Measurements from ENCODE around the gene ADAMTS20.
"Not testable (repeated sequence)": the region's sequence is repeated elsewhere in the genome, so short reads cannot be mapped to it uniquely, and the experiment has no call there.

Gene ADAMTS20

DNA sequence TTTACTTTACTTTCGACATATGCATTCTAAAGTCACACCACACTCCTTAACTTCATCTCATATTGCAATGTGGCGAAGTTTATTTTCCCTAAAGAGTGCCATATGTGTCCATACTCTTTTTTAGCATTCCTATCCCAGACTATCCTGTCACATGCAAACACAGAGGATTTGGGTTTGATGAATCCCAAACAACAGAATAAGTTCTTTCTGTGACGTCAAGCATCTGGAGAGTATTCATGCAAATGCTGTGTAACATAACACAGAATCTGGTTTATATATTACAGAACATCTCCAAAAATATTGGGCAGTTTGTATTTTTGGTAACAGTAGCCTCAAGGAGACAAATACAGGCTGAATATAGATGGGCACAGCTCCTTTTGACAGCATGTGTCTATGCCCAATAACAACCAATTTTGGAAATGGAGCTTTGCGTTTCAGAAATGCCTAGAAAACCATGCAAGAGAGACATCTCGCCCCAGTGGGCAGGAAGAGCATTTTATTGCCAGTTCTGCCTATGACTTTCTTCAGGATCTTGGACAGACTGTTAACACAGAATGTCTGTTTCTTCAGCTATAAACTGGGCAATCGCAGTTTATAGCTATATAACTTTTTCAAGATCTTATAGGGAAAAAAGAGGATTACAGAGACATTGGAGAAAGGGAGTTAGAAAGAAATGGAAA is 190.8 kb downstream of the ADAMTS20 start:
- DNase-seq, result no peak

DNA sequence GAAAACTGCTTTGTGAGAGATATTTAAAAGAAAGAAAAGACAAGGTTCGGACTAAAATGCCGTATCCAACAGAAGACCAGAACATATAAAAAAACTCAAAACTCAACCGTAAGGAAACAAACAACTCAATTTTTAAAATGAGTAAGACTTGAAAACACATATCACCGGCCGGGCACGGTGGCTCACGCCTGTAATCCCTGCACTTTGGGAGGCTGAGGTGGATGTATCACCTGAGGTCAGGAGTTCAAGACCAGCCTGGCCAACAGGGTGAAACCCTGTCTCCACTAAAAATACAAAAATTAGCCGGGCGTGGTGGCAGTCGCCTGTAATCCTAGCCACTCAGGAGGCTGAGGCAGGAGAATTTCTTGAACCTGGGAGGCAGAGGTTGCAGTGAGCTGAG is 192.0 kb downstream of the ADAMTS20 start:
- DNase-seq, result not testable (repeated sequence)

DNA sequence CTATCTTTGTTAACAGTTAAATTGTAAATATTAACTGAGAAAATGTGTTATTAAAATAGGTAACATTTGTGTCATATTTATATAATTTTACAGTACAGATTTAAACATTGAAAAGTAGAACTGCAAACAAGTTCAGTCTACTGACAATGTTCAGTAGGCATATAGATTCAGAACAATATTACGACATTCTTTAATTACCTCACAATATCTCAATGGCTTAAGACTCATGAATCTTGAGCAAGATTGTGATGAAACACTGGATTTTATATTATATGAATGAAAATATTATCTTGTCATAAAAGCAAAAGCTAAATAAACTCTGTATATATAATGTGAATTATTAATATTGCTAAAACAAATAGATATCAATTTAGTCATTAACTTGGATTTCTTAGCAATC is 194.9 kb downstream of the ADAMTS20 start:
- no peak for DNase-seq

DNA sequence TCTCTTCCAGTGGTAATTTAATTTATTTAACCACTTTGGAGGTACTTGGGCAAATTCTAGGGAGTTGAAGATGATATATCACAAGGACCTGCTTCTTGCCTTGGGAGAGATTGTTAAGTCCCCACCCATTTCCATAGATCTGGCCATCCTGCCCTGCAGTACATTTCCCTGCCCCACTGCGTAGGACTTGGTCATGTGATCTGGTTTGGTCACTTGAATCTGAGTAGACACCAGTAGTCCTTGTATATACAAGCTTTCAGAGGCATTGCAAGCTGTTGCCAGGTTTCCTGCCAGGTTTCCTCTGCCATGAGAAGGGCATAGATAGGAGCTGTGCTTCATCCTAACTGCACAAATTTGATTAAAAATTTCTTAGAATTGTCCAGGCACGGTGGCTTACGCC is 200.0 kb downstream of the ADAMTS20 start:
- DNase-seq, result no peak

DNA sequence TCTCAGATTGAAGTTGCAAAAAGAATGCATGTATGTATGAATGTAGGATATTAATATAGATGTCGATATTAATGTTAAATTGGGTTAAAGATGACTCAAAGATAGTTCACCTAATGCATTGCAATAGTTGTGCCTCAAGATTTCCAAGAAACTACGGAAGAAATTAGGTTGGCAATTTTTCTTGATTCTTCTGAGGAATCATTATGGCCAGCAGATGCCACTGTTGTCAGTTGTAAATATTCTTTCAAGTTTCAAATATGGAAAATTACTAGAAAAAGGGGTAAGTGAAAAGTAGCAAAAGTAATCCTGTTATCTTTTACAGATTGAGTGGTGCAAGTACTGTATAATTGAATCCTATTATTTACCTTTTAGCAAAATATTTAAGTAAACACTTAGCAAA is 202.1 kb downstream of the ADAMTS20 start:
- DNase-seq, result no peak

DNA sequence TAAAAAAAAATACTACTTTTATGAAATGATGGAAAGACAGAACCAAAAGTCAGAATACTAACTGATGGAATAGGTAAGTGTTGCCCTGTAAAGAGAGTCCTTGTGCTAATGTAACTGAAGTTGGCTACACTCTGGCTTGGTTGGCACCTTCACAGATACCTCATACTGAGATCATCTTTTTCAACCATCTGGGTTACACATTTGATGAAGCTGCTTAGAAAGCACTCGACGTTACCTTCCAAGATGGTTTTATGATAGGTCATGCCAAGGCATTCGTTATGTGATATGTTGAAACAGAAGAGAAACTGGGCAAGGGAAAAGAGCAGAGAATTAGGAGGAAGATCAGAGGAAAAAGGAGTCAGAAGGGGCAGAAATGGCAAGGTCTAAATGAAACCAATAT is 203.8 kb downstream of the ADAMTS20 start:
- no peak for DNase-seq

DNA sequence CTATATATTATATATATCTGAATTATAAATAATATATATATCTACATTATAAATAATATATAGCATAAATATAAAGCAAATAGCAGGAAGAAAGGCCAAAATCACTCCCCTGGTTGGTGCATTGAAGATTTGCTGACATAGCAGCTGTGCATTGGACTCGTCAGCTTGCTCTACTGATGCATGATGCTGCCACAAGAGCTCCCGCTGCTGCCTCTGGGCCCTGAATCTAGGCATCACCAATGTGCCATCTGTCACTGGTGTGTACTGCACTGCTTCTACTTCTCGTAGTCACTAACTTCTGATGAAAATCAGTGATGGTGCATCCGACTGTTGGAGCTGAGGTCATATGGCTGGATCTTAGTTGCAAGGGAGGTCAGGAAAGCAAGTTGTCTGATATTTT is 205.0 kb downstream of the ADAMTS20 start:
- DNase-seq, result no peak

DNA sequence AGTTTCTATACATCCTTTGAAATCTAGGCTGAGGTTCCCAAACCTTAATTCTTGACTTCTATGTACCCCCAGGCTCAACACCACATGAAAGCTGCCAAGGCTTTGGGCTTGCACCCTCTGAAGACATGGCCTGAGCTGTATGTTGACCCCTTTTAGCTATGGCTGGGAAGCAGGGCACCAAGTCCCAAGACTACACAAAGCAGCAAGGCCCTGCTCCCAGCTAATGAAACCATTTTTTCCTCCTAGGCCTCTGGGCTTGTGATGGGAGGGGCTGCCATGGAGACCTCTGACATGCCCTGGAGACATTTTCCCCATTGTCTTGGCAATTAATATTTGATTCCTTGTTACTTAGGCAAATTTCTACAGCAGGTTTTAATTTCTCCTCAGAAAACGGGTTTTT is 207.0 kb downstream of the ADAMTS20 start:
- no peak for DNase-seq

DNA sequence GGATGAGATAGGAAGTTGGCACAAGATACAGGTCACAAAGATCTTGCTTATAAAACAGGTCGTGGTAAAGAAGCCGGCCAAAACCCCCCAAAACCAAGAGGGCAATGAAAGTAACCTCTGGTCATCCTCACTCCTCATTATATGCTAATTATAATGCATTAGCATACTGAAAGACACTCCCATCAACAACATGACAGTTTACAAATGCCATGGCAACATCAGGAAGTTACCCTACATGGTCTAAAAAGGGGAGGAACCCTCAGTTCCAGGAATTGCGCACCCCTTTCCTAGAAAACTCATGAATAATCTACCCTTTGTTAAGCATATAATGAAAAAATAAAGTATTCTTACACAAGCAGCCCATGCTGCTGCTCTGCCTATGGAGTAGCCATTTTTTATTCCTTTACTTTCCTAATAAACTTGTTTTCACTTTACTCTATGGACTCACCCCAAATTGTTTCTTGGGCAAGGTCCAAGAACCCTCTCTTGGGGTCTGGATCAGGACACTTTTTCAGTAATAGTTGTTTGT is 210.2 kb downstream of the ADAMTS20 start:
- DNase-seq, result not testable (repeated sequence)

DNA sequence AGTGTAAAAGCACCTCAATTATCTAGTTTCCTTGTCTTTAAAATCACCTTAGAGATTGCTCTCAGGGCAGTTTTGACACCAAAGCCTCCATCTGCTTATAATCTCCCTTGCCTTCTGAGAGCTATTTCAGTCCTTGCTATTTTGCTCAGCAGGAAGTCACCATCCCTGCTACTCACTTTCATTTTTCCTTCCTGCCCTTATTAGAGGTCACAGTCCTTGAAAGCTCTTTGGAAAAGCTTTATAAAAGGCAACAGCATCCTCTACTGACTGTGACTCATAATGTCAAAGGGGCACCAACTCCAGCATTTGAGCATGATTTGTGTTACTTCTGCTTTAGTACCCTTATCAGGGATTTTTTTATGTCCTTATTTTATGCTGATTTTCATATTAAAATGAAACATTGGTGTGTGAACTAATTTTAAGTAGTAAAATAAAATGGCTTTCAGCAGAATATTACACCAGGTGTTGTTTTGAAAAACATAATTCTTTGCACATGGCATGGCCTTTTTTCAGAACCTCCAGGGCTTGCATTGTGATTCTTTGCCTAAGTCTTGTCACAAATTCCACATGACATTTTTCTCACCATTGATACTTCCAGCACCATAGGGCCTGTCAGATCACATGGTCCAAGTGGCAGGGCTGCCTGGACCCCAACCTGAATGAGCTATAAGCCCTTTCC is 213.0 kb downstream of the ADAMTS20 start:
- DNase-seq, result no peak

DNA sequence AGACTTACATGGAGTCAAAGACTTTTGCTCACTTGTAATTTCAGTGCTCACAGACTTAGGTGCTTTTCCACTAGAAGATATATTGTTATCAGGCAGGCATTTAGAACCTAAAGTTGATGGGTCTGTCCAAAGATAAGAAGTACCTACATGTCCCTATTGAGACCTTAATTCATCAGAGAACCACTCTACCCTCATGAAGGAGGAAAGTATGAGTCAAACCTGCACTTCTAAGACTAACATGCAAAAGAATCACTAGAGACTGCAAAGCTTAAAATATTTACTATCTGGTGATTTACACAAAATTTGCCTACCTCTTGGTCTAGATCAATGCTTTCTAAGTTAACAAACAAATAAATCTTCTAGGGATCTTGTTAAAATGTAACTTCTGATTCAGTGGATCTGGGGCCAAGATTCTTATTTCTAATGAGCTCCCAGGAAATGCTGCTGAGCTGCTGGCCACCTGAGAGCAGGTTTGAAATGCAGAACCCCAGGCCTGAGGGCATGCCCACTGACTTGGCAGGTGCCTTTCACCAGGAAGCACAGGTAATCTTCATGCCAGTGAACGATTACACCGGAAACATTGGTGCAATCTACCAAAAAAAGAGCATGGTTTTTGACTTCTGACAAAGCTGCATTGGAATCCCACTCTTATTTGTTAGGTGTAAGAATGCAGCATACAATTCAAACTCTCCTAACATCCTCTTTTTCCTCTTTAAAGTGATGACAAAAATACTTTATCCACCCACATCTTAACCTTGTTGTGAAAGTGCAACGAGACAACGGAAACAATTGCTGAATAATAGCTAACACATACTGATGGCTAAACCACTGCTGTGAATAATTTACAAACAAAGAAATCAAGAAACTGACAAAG is 214.2 kb downstream of the ADAMTS20 start:
- DNase-seq, result no peak

DNA sequence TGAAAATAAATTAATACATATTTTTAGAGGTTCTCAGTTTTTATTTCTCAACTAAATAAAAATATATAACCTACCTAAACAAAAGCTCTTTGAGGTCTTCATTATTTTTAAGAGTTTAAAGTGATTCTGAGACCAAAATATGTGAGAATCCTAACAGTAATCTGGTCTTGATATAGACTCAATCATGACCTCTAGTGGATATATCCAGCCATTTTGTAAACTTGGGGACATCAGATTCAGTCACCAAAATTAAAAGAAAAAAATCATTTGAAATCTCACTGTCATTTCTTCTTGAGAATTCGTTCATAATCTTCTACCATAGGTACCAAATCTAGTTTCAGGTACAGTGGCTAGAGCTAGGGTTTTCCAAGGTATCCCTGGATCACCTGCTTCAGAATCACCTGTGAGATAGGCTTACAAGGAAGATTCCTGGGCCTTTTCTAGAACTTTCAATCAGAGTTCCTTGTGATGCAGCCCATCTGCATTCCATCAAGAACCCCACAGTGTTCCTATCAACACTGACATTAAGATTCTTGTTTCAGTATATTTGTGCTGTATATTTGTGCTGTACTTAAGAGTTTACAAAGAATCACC is 214.9 kb downstream of the ADAMTS20 start:
- no peak for DNase-seq

DNA sequence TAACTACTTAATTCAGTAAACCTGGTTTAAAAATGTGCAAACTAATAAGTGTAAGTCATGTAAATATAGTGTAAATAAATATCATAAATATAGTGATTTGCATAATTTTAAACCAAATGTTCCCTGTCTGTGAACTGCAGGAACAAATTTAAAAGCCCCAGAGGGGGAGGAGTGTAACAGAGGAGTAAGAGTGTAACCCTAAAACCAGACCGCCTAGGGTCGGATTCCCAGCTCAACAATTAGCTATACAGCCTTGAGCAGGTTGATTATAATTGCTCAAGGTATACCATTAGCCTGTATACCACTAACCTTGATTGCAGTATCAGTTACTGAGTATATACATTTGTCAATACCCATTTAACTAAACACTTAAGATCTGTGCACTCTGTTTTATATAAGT is 218.4 kb downstream of the ADAMTS20 start:
- DNase-seq, result no peak

DNA sequence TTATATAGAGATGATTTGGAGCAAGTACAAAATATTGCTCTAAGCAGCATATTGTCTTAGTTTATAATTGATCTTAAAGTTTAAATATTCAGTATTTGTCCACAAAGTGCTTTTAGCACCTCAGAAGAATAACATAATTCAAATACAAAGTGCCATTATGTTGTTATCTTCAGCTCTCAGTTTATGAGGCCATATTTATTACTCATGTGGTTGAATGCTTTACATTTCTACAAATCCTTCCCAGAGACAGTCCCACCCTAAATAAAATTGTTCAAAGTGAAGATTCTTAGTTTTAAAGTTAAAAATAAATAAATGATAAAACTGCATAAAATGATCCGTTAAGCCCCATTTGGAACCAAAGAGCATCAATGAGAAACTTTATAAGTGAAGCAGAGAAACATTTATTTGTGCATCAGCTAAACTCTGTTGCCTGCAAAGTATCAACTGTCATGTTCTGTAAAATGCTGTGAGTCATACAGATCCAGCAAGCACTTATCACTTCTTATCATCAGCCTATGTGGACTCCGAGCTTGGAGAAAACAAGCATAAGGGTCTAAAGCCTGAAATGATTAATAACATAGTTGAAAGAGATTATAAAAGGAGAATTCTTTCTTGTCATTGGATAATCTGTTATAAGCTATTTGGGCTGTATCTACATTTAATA is 218.9 kb downstream of the ADAMTS20 start:
- no peak for DNase-seq

DNA sequence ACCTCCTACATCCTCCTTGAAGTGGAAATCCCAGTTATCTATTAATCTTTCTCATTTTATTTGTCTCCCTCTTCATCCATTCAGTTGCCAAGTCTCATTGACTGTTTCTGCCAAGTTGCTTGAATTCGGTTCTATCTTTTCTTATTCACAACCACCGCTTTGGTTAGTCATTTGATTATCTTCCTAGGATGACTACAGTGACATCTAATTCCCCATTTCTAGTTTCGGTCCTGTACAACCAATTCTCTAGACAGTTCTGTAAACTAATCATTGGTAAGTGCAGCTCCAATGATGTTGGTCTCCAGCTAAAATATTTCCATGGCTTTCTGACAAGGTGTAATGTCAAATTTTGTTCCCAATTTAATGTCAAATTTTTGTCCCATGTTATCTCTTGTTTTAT is 220.1 kb downstream of the ADAMTS20 start:
- DNase-seq, result no peak

DNA sequence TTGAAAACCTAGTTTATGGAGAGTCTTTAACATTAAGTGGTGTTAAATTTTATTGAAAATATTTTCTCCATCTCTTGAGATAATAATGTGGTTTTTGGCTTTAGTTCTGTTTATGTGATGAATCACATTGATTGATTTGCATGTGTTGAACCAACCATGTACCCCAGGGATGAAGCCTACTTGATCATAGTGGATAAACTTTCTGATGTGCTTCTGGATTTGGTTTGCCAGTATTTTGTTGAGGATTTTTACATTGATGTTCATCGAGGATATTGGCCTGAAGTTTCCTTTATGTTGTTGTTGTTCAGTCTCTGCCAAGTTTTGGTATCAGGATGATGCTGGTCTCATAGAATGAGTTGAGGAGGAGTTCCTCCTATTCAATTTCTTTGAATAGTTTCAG is 222.6 kb downstream of the ADAMTS20 start:
- DNase-seq, result no peak

DNA sequence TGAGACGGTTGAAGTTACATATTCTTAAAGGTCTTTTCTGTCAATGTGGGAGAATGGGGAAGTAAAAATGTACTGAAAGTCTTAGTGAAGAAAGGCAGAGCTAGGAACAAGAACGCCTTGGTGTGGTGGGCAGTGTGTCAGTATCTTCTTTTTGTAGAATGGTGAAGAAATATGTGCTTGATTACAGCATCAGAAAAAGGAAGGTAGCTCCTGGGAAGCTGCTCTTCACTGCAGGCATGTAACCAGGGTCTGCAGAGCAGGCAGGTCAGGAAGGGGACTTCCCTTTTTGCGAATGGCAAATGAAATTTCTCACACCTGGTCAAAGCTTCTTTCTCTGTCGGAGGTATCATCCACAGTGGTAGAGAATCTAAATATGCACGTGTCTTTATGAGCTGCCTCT is 226.2 kb downstream of the ADAMTS20 start:
- DNase-seq, result no peak

DNA sequence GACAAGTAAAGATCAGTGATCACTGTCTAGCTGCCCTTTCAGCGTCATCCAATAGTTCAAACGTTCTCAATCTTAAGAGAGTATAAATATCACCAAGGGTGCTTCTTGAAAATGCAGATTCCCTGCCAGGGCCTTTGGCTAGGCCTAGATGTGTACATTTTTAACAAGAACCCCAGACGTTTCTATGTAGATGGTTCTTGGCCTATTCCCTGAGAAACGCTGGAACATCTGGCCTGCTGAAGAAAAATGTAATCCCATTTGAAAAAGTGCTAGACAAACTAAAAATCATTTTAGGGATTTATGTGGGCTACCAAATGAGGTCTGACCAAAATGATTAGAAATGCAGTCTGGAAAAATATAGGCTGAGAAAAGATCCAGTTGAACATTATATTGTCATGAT is 231.7 kb downstream of the ADAMTS20 start:
- no peak for DNase-seq

DNA sequence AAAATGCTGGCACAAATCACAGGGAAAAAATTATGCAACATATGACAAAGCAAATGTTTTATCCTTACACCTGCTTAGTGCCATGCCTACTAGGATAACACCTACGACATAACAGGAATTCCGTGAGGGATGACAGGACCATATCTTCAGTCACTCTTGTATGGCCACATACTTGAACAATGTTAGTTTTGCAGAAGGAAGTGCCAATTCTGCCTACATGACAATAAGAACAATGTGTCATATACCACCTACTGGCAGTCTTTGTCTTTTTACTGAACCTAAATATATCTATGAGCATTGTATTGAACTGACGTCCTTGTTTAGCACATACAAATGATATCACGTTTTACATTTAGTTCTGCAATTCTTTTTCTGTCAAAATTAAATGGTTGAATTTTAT is 234.0 kb downstream of the ADAMTS20 start:
- no peak for DNase-seq

DNA sequence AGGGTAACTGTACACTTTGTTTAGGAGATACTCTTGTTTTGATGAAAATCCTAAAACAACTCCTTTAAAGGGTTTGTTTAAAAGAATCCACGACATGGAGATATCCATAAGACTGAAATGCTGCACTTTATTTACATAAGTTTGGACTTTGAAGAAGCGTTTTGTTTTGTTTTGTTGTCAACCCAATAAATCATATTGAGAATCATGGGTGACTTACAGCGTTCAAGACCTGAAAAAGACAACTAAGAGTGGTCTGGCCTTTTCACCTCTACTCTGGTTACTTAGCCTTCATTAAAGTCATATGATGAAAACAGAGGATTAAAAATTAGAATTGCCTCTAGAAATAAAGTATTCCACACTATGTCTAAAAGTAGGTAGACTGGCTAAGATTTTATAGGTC is 234.8 kb downstream of the ADAMTS20 start:
- no peak for DNase-seq

DNA sequence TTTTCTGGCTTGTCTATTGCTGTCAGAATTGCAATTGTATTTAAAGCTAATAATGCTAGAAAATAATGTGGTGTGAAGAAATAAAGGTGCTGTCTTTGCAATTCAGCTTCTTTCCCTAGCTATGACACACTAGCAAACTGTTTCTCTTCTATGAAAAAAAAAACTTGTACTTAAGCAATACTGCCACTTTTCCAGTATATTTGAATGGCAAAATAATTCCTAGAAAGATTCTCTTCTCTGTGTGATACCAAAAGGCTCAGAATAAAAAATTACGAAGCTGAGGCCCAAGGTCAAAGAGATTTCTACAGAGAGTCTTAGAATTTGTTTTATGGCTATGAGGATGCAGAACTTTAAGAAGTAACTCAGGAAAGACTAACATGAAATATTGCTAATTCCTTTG is 235.5 kb downstream of the ADAMTS20 start:
- DNase-seq, result no peak

DNA sequence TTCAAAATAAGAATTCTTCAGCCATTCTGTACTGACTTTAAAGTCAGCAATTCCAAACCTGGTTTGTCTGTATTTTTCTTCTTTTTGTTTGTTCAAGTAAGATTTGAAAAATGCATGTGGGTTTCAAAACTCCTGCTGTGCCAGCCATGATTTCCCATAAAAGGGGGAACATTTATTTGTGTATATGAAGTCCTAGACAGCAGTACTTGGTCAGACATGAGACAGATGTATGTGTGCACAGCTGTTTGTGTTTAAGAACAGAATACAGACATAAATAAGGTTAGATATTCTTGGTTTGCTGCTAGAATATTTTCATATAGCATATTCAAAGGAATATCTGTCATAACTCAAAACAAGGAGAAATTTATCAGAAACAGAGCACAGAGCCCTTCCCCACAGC is 236.0 kb downstream of the ADAMTS20 start:
- no peak for DNase-seq
